CD14-positive monocyte (primary cell): ENCODE measurements around the gene INPP5B. TPM values are rescaled to one million over a fixed set of nuclear protein-coding genes. Genes with fewer than 3 reads are reported as not detected.

Source experiments
- DNase-seq, 3 donors: peaks; one replicate each; pipeline ENCODE4 v3.0.0-alpha.2; 2011 to 2022
- H2AFZ ChIP-seq: 2 replicates; pipeline ENCODE4 v1.6.0; 2012; ENCODE audit warnings: mild to moderate bottlenecking, low read depth, low read length, inconsistent platforms; ENCODE audit not compliant: insufficient read depth, poor library complexity, severe bottlenecking
- H3K27ac ChIP-seq, 2 donors: 1 replicate in 1 of 2; 2 replicates in 1 of 2; pipeline ENCODE4 v1.5.1; 2012 to 2013; ENCODE audit warnings: low read length in 2 of 2, control low read depth in 1 of 2, inconsistent platforms in 1 of 2, low read depth in 1 of 2, mild to moderate bottlenecking in 1 of 2
- H3K27me3 ChIP-seq, 2 donors: one replicate each; pipeline versions ENCODE4 v1.6.0 to v1.6.1; 2011 to 2013; ENCODE audit warnings: low read length in 2 of 2; ENCODE audit not compliant: control insufficient read depth in 2 of 2, insufficient read depth in 2 of 2
- H3K36me3 ChIP-seq, 2 donors: replicated peaks in 1 of 2; 1 replicate in 1 of 2; 2 replicates in 1 of 2; pipeline versions ENCODE4 v1.5.1 to v1.6.1; 2012 to 2013; ENCODE audit warnings: low read length in 2 of 2, control low read depth in 1 of 2, inconsistent platforms in 1 of 2, mild to moderate bottlenecking in 1 of 2; ENCODE audit not compliant: insufficient read depth in 2 of 2, control insufficient read depth in 1 of 2
- H3K4me1 ChIP-seq, 2 donors: 1 replicate in 1 of 2; 2 replicates in 1 of 2; pipeline versions ENCODE4 v1.5.1 to v1.6.1; 2012 to 2013; ENCODE audit warnings: low read length in 2 of 2, control low read depth in 1 of 2, inconsistent platforms in 1 of 2, mild to moderate bottlenecking in 1 of 2, moderate library complexity in 1 of 2; ENCODE audit not compliant: insufficient read depth in 2 of 2, control insufficient read depth in 1 of 2
- H3K4me2 ChIP-seq: replicated peaks from 2 replicates; pipeline ENCODE3; 2012; ENCODE audit warnings: low read length, moderate library complexity, mild to moderate bottlenecking; ENCODE audit not compliant: poor library complexity, severe bottlenecking; ENCODE audit errors: extremely low read depth
- H3K4me3 ChIP-seq, 3 experiments: fragments of 200-600 bp in 1 of 3; sonication (generic) in 1 of 3; replicated peaks in 1 of 3; 1 replicate in 2 of 3; 2 replicates in 1 of 3; pipeline ENCODE4 v1.5.1; 2011 to 2013; ENCODE audit warnings: low read length in 3 of 3, mild to moderate bottlenecking in 3 of 3, control low read depth in 2 of 3, low read depth in 2 of 3, inconsistent platforms in 1 of 3, moderate library complexity in 1 of 3
- H3K79me2 ChIP-seq: 2 replicates; pipeline ENCODE4 v1.6.0; 2012; ENCODE audit warnings: mild to moderate bottlenecking, control low read depth, inconsistent platforms, low read length, moderate library complexity; ENCODE audit not compliant: insufficient read depth
- H3K9ac ChIP-seq: 2 replicates; pipeline ENCODE4 v1.6.0; 2017; ENCODE audit warnings: low read length, mild to moderate bottlenecking; ENCODE audit not compliant: insufficient read depth, poor library complexity, severe bottlenecking
- H3K9me3 ChIP-seq, 2 donors: replicated peaks in 1 of 2; 1 replicate in 1 of 2; 2 replicates in 1 of 2; pipeline versions ENCODE4 v1.5.1 to v1.6.1; 2012 to 2013; ENCODE audit warnings: low read length in 2 of 2, control low read depth in 1 of 2; ENCODE audit not compliant: control insufficient read depth in 1 of 2, insufficient read depth in 1 of 2
- H4K20me1 ChIP-seq: 2 replicates; pipeline ENCODE4 v1.6.0; 2012; ENCODE audit warnings: mild to moderate bottlenecking, low read length, control low read depth, moderate library complexity; ENCODE audit not compliant: insufficient read depth
- H3K27ac Mint-ChIP-seq, 7 donors: one replicate each; pipeline ENCODE4 v1.8.0; 2020; ENCODE audit warnings: mild to moderate bottlenecking in 7 of 7, mixed read lengths in 7 of 7, moderate library complexity in 6 of 7, inconsistent platforms in 2 of 7
- H3K27me3 Mint-ChIP-seq, 3 donors: one replicate each; pipeline ENCODE4 v1.8.0; 2021 to 2022; ENCODE audit warnings: low read depth in 3 of 3, mild to moderate bottlenecking in 3 of 3, mixed read lengths in 3 of 3, moderate library complexity in 3 of 3, inconsistent platforms in 1 of 3
- H3K36me3 Mint-ChIP-seq, 2 donors: one replicate each; pipeline ENCODE4 v1.8.0; 2020; ENCODE audit warnings: mixed read lengths in 2 of 2, inconsistent platforms in 1 of 2, mild to moderate bottlenecking in 1 of 2
- H3K4me1 Mint-ChIP-seq: one replicate; pipeline ENCODE4 v1.8.0; 2020; ENCODE audit warnings: mild to moderate bottlenecking, mixed read lengths
- H3K4me3 Mint-ChIP-seq, 2 donors: one replicate each; pipeline ENCODE4 v1.8.0; 2020; ENCODE audit warnings: mild to moderate bottlenecking in 2 of 2, mixed read lengths in 2 of 2, moderate library complexity in 1 of 2
- H3K9me3 Mint-ChIP-seq, 7 donors: one replicate each; pipeline ENCODE4 v1.8.0; 2020 to 2022; ENCODE audit warnings: mixed read lengths in 7 of 7, mild to moderate bottlenecking in 6 of 7, moderate library complexity in 6 of 7, inconsistent platforms in 2 of 7
- WGBS: methylation state at CpG from one replicate; pipeline ENCODE4 v1.1.5; 2013; ENCODE audit warnings: missing lambda C conversion rate; ENCODE audit not compliant: insufficient coverage; 5-methylcytosine and 5-hydroxymethylcytosine counted together
- intact Hi-C, 2 donors: fragments of 100-400 bp; cut with micrococcal nuclease; formaldehyde crosslinking; loops; one replicate each; pipeline versions ENCODE4 v1.15.0 to v1.15.1; 2023
- polyA plus RNA-seq, 3 donors: library from polyadenylated mRNA; depleted of rRNA in 1 of 3; unstranded in 2 of 3; stranded (reverse) in 1 of 3; fragments of 300-500 nt in 2 of 3; fragments of >200 nt in 1 of 3; fragmentation: Illumina TruSeq in 2 of 3; gene quantifications; 1 replicate in 2 of 3; 2 replicates in 1 of 3; pipeline ENCODE4 v1.2.3, GENCODE V29; 2012 to 2021
- TF ChIP-seq, protein P1 (sequence below): fragments of 200-600 bp; IDR thresholded peaks from one replicate; pipeline ENCODE4 v1.8.0; 2022; ENCODE audit warnings: antibody characterized with exemption, mild to moderate bottlenecking

The INPP5B gene
- polyA plus RNA-seq, 3 donors, result 3.0 to 13.1 (median 5.8) TPM

DNA sequence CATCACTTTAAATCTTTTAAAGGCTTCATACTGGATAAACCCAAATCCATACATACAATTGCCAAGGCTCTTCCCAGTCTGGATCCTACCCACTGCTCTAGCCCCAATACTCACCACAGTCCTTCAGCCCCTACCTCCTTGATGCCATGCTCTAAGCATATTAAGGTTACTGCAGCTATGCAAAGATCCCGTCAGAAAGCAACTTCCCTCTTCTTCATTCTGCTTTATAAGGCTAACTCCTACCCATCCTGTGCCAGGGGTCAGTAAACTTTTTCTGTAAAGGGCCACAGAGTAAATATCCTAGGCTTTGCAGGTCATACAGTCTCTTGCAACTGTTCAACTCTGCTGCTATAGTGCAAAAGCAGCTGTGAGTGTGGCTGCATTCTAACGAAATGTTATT is 53.2 kb downstream of the INPP5B start:
- Histone ChIP-seq H4K20me1 (peaks cover 5% of the 10 kb centered on the region), H3K79me2 (peaks cover 10% of the 10 kb centered on the region), H3K9ac (no peak overlapping the region), H3K27ac (no peak overlapping the region), H3K36me3 (peaks cover 13 to 28% of the 10 kb centered on the region in 2 donors), H3K9me3 (peaks cover 0 to 5% of the 10 kb centered on the region in 2 donors), H2AFZ (no peak overlapping the region), H3K4me1 (no peaks in the 10 kb centered on the region), H3K27me3 (no peaks in the 10 kb centered on the region), H3K4me3 (no peak overlapping the region), H3K4me2 (no peak overlapping the region)
- DNase-seq, result no peak
- TF ChIP-seq, protein P1, sequence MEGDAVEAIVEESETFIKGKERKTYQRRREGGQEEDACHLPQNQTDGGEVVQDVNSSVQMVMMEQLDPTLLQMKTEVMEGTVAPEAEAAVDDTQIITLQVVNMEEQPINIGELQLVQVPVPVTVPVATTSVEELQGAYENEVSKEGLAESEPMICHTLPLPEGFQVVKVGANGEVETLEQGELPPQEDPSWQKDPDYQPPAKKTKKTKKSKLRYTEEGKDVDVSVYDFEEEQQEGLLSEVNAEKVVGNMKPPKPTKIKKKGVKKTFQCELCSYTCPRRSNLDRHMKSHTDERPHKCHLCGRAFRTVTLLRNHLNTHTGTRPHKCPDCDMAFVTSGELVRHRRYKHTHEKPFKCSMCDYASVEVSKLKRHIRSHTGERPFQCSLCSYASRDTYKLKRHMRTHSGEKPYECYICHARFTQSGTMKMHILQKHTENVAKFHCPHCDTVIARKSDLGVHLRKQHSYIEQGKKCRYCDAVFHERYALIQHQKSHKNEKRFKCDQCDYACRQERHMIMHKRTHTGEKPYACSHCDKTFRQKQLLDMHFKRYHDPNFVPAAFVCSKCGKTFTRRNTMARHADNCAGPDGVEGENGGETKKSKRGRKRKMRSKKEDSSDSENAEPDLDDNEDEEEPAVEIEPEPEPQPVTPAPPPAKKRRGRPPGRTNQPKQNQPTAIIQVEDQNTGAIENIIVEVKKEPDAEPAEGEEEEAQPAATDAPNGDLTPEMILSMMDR, result no peak
- H3K27me3 Mint-ChIP-seq, result no peaks in the 10 kb centered on the region
- H3K36me3 Mint-ChIP-seq, result peaks cover 21 to 45% of the 10 kb centered on the region in 2 donors
- H3K4me1 Mint-ChIP-seq, result peaks cover 2% of the 10 kb centered on the region
- peaks cover 0 to 11% (median 5%) of the 10 kb centered on the region in 7 donors for H3K9me3 Mint-ChIP-seq
- H3K4me3 Mint-ChIP-seq, result no peak overlapping the region
- intact Hi-C loops, result no loop called here
- peak overlapping the region in 1 of 7 donors; percentile 0 for H3K27ac Mint-ChIP-seq
- 0% methylated on average over 1 of the region's 2 CpGs for WGBS

DNA sequence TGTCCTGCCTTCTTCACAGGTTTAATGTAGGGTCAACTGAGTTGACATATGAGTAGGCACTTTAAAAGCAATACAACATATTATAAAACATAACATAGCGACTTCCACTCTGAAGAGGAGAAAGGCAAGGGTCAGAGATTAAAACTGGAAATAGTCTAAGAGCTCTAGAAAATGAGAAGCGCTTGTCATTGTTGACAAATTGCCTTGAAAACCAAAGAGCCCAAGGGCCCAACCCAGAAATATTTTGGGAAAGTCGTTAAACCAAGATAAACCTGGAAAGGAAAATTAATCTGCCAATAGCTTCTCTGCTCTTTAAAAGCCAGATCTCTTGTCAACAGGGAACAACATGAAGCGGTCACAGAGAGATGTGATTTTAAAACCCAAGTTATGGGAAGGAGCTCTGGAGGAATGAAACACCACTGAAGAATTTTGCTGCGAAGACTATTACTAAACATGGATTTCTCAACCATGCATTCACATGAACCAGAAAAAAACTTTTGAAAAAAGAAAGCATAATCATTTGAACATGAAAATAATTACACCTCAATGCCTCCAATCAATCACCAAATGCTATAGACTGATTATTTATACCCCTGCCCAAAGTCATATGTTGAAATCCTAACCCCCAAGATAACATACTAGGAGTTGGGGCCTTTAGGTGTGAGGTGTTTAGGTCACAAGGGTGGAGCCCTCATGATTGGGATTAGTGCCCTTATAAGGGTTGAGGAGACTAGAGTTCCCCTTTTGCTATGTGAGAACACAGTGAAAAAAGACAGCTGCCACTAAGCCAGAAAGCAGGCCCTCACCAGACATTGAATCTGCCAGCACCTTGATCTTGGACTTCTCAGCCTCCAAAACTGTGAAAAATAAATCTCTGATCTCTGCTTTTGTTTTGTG is 54.5 kb downstream of the INPP5B start:
- WGBS, result 91% methylated on average over 1 of the region's 5 CpGs
- Mint-ChIP-seq H3K27me3 (no peaks in the 10 kb centered on the region), H3K4me3 (no peak overlapping the region), H3K4me1 (peaks cover 2% of the 10 kb centered on the region), H3K9me3 (peaks cover 0 to 11% (median 5%) of the 10 kb centered on the region in 7 donors), H3K36me3 (peaks cover 31 to 50% of the 10 kb centered on the region in 2 donors), H3K27ac (peak overlapping the region in 2 of 7 donors; percentile 6 to 80)
- Histone ChIP-seq H3K79me2 (no peaks in the 10 kb centered on the region), H3K4me2 (no peak overlapping the region), H3K9ac (no peak overlapping the region), H3K4me3 (no peak overlapping the region), H3K4me1 (no peaks in the 10 kb centered on the region), H3K27ac (no peak overlapping the region), H3K27me3 (no peaks in the 10 kb centered on the region), H4K20me1 (peaks cover 5% of the 10 kb centered on the region), H3K9me3 (peaks cover 0 to 5% of the 10 kb centered on the region in 2 donors), H3K36me3 (peaks cover 25 to 40% of the 10 kb centered on the region in 2 donors), H2AFZ (no peak overlapping the region)
- TF ChIP-seq, protein P1, result no peak
- no peak for DNase-seq
- intact Hi-C loops, result no loop called here
